ENCODE data around the gene MYBPC3. TPM values are rescaled to one million over a fixed set of nuclear protein-coding genes. Genes with fewer than 3 reads are reported as not detected.

The MYBPC3 gene
- total RNA-seq, 1 experiment from 2014 or later: 0.07 TPM

DNA sequence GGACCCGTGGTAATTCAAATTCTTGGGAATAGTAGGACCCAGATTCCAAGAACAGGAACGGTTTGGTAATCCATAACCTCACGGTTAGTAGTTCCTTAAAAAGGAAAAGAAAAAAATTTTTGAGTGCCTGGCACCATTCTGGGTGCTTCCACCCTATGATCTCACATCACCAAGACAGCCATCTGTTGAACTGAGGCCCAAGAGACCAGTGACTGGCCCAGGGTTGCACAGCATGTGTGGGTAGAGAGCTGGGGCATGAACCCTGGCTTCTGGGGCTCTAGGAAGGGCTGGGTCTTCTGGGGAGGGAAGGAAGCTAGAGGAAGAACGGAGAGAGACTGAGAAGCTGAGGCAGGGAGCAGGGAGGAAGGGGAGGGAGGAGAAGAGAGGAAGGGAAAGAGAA is 30.6 kb upstream of the MYBPC3 start:
- no peaks in the 10 kb centered on the region; the same call in 1 of the 2 replicates for H3K27me3 Mint-ChIP-seq (ENCODE audit: low read depth)
- H3K27ac Mint-ChIP-seq: no peak overlapping the region
- ATAC-seq: no peak
- no peak overlapping the region for H3K4me3 Mint-ChIP-seq
- no peaks in the 10 kb centered on the region for H3K9me3 Mint-ChIP-seq
- TF ChIP-seq NFE2L1 (CRISPR knock-in tag; IDR thresholded peaks at IDR 0.05) (no peak), ZNF416 (CRISPR knock-in tag; IDR thresholded peaks at IDR 0.05) (no peak)
- H3K36me3 Mint-ChIP-seq: no peaks in the 10 kb centered on the region
- ChIA-PET CTCF (interaction anchor here (0.6 to 1.6 kb wide), 2 partner anchors 9 to 71 kb away, joined by 4 to 6 read pairs; no protein-coding TSS in a partner anchor), POLR2A (no interaction called here)
- peaks cover 2% of the 10 kb centered on the region; the same call in 1 of the 2 replicates for H3K4me1 Mint-ChIP-seq
- DNase-seq (ENCODE audit: low spot score): no peak

DNA sequence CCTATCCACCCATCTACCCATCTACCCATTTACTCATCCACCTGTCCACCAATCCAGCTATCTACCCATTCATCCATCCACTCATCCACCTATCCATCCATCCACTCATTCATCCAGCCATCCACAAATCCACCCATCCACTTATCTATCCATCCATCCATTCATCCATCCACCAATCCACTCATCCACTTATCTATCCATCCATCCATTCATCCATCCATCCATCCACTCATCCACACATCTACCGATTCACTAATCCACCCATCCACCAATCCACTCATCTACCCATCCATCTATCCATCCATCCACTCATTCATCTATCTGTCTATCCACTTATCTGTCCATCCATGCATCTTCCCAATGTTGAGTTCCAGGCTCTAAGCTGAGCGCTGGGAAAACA is 27.6 kb upstream of the MYBPC3 start:
- no peaks in the 10 kb centered on the region for H3K36me3 Mint-ChIP-seq
- peaks cover 2% of the 10 kb centered on the region; the same call in 1 of the 2 replicates for H3K4me1 Mint-ChIP-seq
- no peak overlapping the region for H3K27ac Mint-ChIP-seq
- DNase-seq (ENCODE audit: low spot score): no peak
- CTCF ChIA-PET: no interaction called here
- H3K4me3 Mint-ChIP-seq: no peak overlapping the region
- H3K27me3 Mint-ChIP-seq (ENCODE audit: low read depth): no peaks in the 10 kb centered on the region; the same call in 1 of the 2 replicates
- TF ChIP-seq, protein P1, sequence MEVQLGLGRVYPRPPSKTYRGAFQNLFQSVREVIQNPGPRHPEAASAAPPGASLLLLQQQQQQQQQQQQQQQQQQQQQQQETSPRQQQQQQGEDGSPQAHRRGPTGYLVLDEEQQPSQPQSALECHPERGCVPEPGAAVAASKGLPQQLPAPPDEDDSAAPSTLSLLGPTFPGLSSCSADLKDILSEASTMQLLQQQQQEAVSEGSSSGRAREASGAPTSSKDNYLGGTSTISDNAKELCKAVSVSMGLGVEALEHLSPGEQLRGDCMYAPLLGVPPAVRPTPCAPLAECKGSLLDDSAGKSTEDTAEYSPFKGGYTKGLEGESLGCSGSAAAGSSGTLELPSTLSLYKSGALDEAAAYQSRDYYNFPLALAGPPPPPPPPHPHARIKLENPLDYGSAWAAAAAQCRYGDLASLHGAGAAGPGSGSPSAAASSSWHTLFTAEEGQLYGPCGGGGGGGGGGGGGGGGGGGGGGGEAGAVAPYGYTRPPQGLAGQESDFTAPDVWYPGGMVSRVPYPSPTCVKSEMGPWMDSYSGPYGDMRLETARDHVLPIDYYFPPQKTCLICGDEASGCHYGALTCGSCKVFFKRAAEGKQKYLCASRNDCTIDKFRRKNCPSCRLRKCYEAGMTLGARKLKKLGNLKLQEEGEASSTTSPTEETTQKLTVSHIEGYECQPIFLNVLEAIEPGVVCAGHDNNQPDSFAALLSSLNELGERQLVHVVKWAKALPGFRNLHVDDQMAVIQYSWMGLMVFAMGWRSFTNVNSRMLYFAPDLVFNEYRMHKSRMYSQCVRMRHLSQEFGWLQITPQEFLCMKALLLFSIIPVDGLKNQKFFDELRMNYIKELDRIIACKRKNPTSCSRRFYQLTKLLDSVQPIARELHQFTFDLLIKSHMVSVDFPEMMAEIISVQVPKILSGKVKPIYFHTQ (CRISPR knock-in tag; IDR thresholded peaks at IDR 0.05): no peak
- TF ChIP-seq ZNF416 (CRISPR knock-in tag; IDR thresholded peaks at IDR 0.05): no peak
- no peak for TF ChIP-seq ZNF263 (CRISPR knock-in tag; IDR thresholded peaks at IDR 0.05; ENCODE audit: low read depth)
- TF ChIP-seq, protein P2, sequence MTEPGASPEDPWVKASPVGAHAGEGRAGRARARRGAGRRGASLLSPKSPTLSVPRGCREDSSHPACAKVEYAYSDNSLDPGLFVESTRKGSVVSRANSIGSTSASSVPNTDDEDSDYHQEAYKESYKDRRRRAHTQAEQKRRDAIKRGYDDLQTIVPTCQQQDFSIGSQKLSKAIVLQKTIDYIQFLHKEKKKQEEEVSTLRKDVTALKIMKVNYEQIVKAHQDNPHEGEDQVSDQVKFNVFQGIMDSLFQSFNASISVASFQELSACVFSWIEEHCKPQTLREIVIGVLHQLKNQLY (CRISPR knock-in tag; IDR thresholded peaks at IDR 0.05): no peak
- TF ChIP-seq, protein P3, sequence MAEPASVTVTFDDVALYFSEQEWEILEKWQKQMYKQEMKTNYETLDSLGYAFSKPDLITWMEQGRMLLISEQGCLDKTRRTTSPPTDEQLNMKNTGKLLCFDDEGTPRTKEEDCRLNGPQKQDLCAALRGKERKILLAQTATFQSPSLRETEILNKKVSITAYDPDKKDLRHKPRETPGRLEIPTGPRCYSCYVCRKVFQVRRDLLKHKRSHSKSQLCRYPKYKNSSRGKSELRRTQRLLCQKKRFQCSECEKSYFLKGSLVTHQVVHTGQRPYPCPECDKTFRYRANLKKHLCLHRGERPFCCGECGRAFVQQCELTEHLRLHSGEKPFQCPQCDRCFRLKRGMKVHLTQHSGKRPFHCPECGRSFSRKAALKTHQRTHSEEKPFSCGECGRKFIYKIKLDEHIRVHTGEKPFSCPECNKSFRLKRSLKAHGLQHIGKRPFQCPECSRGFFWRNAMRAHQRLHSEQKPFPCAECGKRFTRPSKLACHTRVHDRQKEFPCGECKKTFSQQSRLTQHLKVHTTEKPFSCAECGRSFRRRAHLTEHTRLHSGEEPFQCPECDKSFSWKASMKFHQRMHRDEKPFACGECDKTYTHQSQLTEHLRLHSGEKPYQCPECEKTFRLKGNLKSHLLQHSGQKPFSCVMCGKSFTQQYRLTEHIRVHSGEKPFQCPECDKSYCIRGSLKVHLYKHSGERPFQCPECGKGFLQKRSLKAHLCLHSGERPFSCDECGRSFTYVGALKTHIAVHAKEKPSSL (CRISPR knock-in tag; conservative IDR thresholded peaks at IDR 0.05): no peak
- TF ChIP-seq JUN (CRISPR knock-in tag; IDR thresholded peaks at IDR 0.05): no peak
- POLR2A ChIA-PET: no interaction called here
- no peak for ATAC-seq
- no peaks in the 10 kb centered on the region for H3K9me3 Mint-ChIP-seq

DNA sequence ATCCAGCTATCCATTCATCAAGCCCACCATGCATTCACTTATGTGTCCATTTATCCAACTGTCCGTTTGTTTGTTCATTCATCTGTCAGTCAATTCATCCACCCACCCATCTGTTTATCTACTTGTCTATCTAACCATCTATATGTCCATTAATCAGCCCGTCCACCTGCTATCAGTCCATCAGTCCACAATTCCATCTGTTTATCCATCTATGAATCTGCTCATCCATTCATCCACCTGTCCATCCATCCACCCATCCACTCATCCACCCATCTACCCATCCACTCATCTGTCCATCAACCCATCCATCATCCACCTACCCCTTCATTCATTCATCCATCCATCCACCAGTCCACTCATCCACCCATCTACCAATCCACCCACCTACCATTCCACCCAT is 26.8 kb upstream of the MYBPC3 start:
- no peaks in the 10 kb centered on the region for H3K36me3 Mint-ChIP-seq
- H3K9me3 Mint-ChIP-seq: no peaks in the 10 kb centered on the region
- ChIA-PET POLR2A (no interaction called here), CTCF (interaction anchor here (0.8 to 0.9 kb wide), 2 partner anchors 25 to 75 kb away, joined by 3 to 6 read pairs; no protein-coding TSS in a partner anchor)
- no peaks in the 10 kb centered on the region; the same call in 1 of the 2 replicates for H3K27me3 Mint-ChIP-seq (ENCODE audit: low read depth)
- H3K4me1 Mint-ChIP-seq: peaks cover 2% of the 10 kb centered on the region; the same call in 1 of the 2 replicates
- ATAC-seq (no peak), DNase-seq (ENCODE audit: low spot score) (no peak)
- no peak overlapping the region for H3K4me3 Mint-ChIP-seq
- no peak overlapping the region for H3K27ac Mint-ChIP-seq
- TF ChIP-seq JAZF1 (CRISPR knock-in tag; IDR thresholded peaks at IDR 0.05) (no peak), KAT7 (CRISPR knock-in tag; IDR thresholded peaks at IDR 0.05; ENCODE audit: borderline replicate concordance) (no peak), GTF2I (CRISPR knock-in tag; conservative IDR thresholded peaks at IDR 0.05) (no peak), ZNF317 (CRISPR knock-in tag; IDR thresholded peaks at IDR 0.05; ENCODE audit: borderline replicate concordance, low read depth) (no peak), GRHL2 (CRISPR knock-in tag; IDR thresholded peaks at IDR 0.05; ENCODE audit: insufficient replicate concordance, severe bottlenecking) (no peak), OVOL2 (CRISPR knock-in tag; IDR thresholded peaks at IDR 0.05; ENCODE audit: borderline replicate concordance) (no peak)
- TF ChIP-seq, protein P4, sequence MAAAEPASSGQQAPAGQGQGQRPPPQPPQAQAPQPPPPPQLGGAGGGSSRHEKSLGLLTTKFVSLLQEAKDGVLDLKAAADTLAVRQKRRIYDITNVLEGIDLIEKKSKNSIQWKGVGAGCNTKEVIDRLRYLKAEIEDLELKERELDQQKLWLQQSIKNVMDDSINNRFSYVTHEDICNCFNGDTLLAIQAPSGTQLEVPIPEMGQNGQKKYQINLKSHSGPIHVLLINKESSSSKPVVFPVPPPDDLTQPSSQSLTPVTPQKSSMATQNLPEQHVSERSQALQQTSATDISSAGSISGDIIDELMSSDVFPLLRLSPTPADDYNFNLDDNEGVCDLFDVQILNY (CRISPR knock-in tag; IDR thresholded peaks at IDR 0.05): no peak
- TF ChIP-seq, protein P5, sequence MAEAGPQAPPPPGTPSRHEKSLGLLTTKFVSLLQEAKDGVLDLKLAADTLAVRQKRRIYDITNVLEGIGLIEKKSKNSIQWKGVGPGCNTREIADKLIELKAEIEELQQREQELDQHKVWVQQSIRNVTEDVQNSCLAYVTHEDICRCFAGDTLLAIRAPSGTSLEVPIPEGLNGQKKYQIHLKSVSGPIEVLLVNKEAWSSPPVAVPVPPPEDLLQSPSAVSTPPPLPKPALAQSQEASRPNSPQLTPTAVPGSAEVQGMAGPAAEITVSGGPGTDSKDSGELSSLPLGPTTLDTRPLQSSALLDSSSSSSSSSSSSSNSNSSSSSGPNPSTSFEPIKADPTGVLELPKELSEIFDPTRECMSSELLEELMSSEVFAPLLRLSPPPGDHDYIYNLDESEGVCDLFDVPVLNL (CRISPR knock-in tag; IDR thresholded peaks at IDR 0.05; ENCODE audit: borderline replicate concordance, low read depth): no peak
- TF ChIP-seq, protein P6, sequence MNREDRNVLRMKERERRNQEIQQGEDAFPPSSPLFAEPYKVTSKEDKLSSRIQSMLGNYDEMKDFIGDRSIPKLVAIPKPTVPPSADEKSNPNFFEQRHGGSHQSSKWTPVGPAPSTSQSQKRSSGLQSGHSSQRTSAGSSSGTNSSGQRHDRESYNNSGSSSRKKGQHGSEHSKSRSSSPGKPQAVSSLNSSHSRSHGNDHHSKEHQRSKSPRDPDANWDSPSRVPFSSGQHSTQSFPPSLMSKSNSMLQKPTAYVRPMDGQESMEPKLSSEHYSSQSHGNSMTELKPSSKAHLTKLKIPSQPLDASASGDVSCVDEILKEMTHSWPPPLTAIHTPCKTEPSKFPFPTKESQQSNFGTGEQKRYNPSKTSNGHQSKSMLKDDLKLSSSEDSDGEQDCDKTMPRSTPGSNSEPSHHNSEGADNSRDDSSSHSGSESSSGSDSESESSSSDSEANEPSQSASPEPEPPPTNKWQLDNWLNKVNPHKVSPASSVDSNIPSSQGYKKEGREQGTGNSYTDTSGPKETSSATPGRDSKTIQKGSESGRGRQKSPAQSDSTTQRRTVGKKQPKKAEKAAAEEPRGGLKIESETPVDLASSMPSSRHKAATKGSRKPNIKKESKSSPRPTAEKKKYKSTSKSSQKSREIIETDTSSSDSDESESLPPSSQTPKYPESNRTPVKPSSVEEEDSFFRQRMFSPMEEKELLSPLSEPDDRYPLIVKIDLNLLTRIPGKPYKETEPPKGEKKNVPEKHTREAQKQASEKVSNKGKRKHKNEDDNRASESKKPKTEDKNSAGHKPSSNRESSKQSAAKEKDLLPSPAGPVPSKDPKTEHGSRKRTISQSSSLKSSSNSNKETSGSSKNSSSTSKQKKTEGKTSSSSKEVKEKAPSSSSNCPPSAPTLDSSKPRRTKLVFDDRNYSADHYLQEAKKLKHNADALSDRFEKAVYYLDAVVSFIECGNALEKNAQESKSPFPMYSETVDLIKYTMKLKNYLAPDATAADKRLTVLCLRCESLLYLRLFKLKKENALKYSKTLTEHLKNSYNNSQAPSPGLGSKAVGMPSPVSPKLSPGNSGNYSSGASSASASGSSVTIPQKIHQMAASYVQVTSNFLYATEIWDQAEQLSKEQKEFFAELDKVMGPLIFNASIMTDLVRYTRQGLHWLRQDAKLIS (CRISPR knock-in tag; IDR thresholded peaks at IDR 0.05; ENCODE audit: borderline replicate concordance): no peak
- TF ChIP-seq, protein P7, sequence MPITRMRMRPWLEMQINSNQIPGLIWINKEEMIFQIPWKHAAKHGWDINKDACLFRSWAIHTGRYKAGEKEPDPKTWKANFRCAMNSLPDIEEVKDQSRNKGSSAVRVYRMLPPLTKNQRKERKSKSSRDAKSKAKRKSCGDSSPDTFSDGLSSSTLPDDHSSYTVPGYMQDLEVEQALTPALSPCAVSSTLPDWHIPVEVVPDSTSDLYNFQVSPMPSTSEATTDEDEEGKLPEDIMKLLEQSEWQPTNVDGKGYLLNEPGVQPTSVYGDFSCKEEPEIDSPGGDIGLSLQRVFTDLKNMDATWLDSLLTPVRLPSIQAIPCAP (CRISPR knock-in tag; IDR thresholded peaks at IDR 0.05): no peak
- TF ChIP-seq, protein P8, sequence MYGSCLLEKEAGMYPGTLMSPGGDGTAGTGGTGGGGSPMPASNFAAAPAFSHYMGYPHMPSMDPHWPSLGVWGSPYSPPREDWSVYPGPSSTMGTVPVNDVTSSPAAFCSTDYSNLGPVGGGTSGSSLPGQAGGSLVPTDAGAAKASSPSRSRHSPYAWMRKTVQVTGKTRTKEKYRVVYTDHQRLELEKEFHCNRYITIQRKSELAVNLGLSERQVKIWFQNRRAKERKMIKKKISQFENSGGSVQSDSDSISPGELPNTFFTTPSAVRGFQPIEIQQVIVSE (CRISPR knock-in tag; IDR thresholded peaks at IDR 0.05; ENCODE audit: borderline replicate concordance): no peak

Measured in WTC11 (cell line).